ENCODE results near the gene CREG2. TPM values are rescaled to one million over a fixed set of nuclear protein-coding genes. Genes with fewer than 3 reads are reported as not detected.
A peak's percentile ranks its signal among the peaks of the same experiment; 100 is the strongest.

CREG2 gene
- total RNA-seq, 1 donor from 2014 or later: not detected

DNA sequence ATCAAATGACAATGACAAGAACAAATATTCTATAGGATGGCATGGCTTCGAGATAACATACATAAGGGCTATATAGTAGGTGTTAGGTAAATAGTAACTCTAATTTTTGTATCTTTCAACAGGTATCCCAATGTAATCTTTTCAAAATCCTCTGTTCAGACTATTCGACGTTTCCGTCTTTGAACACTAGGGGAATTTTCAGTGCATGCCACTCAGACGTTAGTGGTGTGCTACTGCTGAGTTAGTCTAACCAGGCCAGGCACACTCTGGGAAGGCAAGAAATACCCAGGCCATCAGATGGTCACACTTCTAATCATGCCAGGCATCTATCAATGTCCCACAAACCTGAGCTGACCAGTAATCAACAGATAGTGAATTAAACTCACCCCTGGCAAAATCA is 14.6 kb upstream of the CREG2 start:
- Mint-ChIP-seq H3K9me3 (no peaks in the 10 kb centered on the region), H3K4me1 (ENCODE audit: low read depth) (peaks cover 7% of the 10 kb centered on the region), H3K4me3 (no peak overlapping the region), H3K27me3 (ENCODE audit: insufficient read depth) (peaks cover 9% of the 10 kb centered on the region), H3K27ac (no peak overlapping the region), H3K36me3 (ENCODE audit: low read depth) (no peaks in the 10 kb centered on the region)
- no peak for DNase-seq (ENCODE audit: low spot score)
- intact Hi-C loops (cut with micrococcal nuclease): no loop called here

DNA sequence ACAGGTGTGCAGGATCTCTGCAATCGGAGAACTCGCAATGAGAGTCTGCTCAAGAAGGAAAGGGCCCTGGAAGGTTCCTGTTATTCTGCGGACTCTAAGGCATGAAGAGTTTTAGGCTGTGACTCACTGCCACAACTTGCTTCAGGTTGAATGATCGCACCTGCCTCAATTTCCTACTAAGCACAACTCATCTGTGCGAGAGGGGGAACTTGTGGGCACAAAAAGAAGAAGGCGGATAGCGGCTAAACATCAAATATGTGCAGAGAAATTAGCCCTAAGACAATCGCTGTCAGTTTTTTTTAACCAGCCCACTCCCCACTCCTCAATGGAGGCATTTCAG is 14.0 kb upstream of the CREG2 start:
- DNase-seq (ENCODE audit: low spot score): no peak
- no peak overlapping the region for H3K4me3 Mint-ChIP-seq
- H3K36me3 Mint-ChIP-seq (ENCODE audit: low read depth): no peaks in the 10 kb centered on the region
- H3K27ac Mint-ChIP-seq: no peak overlapping the region
- intact Hi-C loops (cut with micrococcal nuclease): no loop called here
- peaks cover 9% of the 10 kb centered on the region for H3K27me3 Mint-ChIP-seq (ENCODE audit: insufficient read depth)
- no peaks in the 10 kb centered on the region for H3K9me3 Mint-ChIP-seq
- peaks cover 7% of the 10 kb centered on the region for H3K4me1 Mint-ChIP-seq (ENCODE audit: low read depth)

- Mint-ChIP-seq H3K9me3 (no peaks in the 10 kb centered on the region), H3K4me3 (no peak overlapping the region), H3K27me3 (ENCODE audit: insufficient read depth) (peaks cover 11% of the 10 kb centered on the region), H3K27ac (no peak overlapping the region), H3K36me3 (ENCODE audit: low read depth) (no peaks in the 10 kb centered on the region), H3K4me1 (ENCODE audit: low read depth) (peaks cover 7% of the 10 kb centered on the region)
- no peak for DNase-seq (ENCODE audit: low spot score)
- intact Hi-C loops (cut with micrococcal nuclease): no loop called here
Measured at GRCh38 chr2:101400506-101401325, 13.4 kb upstream of the CREG2 start.

GRCh38 chr2:101400048-101400447 is 12.7 kb upstream of the CREG2 start:
- Mint-ChIP-seq H3K9me3 (no peaks in the 10 kb centered on the region), H3K4me1 (ENCODE audit: low read depth) (peaks cover 7% of the 10 kb centered on the region), H3K36me3 (ENCODE audit: low read depth) (no peaks in the 10 kb centered on the region), H3K4me3 (no peak overlapping the region), H3K27ac (no peak overlapping the region), H3K27me3 (ENCODE audit: insufficient read depth) (peaks cover 11% of the 10 kb centered on the region)
- intact Hi-C loops (cut with micrococcal nuclease): no loop called here
- DNase-seq (ENCODE audit: low spot score): no peak

GRCh38 chr2:101399021-101399799 is 11.9 kb upstream of the CREG2 start:
- Mint-ChIP-seq H3K36me3 (ENCODE audit: low read depth) (no peaks in the 10 kb centered on the region), H3K4me3 (no peak overlapping the region), H3K9me3 (no peaks in the 10 kb centered on the region), H3K4me1 (ENCODE audit: low read depth) (peaks cover 7% of the 10 kb centered on the region), H3K27ac (no peak overlapping the region), H3K27me3 (ENCODE audit: insufficient read depth) (peaks cover 15% of the 10 kb centered on the region)
- DNase-seq (ENCODE audit: low spot score): no peak
- intact Hi-C loops (cut with micrococcal nuclease): no loop called here

GRCh38 chr2:101398116-101398821 is 11.0 kb upstream of the CREG2 start:
- Mint-ChIP-seq H3K4me3 (no peak overlapping the region), H3K27me3 (ENCODE audit: insufficient read depth) (peaks cover 15% of the 10 kb centered on the region), H3K4me1 (ENCODE audit: low read depth) (peaks cover 7% of the 10 kb centered on the region), H3K27ac (no peak overlapping the region), H3K9me3 (no peaks in the 10 kb centered on the region), H3K36me3 (ENCODE audit: low read depth) (no peaks in the 10 kb centered on the region)
- intact Hi-C loops (cut with micrococcal nuclease): no loop called here
- no peak for DNase-seq (ENCODE audit: low spot score)

DNA sequence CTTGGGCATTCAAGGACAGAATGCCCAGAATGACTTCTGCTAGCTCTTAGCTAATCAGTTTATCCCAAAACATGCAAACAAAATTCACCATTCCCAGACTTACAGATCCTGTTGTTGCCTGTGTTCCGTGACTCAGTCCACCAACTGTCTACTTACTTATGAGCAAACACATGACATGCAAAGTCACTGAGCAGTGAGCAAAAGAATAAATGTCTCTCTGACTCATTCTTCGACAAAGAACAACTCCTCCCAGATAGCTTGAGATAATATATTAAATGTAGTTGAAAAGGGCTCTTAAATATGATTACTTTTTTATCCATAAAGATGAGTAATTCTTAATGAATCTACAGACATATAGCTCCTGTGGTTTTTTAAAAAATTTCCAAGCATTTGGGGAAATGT is 9.0 kb upstream of the CREG2 start:
- intact Hi-C loops (cut with micrococcal nuclease): no loop called here
- no peak for DNase-seq (ENCODE audit: low spot score)
- peaks cover 15% of the 10 kb centered on the region for H3K27me3 Mint-ChIP-seq (ENCODE audit: insufficient read depth)
- no peaks in the 10 kb centered on the region for H3K9me3 Mint-ChIP-seq
- peaks cover 7% of the 10 kb centered on the region for H3K4me1 Mint-ChIP-seq (ENCODE audit: low read depth)
- H3K27ac Mint-ChIP-seq: no peak overlapping the region
- no peak overlapping the region for H3K4me3 Mint-ChIP-seq
- H3K36me3 Mint-ChIP-seq (ENCODE audit: low read depth): no peaks in the 10 kb centered on the region

DNA sequence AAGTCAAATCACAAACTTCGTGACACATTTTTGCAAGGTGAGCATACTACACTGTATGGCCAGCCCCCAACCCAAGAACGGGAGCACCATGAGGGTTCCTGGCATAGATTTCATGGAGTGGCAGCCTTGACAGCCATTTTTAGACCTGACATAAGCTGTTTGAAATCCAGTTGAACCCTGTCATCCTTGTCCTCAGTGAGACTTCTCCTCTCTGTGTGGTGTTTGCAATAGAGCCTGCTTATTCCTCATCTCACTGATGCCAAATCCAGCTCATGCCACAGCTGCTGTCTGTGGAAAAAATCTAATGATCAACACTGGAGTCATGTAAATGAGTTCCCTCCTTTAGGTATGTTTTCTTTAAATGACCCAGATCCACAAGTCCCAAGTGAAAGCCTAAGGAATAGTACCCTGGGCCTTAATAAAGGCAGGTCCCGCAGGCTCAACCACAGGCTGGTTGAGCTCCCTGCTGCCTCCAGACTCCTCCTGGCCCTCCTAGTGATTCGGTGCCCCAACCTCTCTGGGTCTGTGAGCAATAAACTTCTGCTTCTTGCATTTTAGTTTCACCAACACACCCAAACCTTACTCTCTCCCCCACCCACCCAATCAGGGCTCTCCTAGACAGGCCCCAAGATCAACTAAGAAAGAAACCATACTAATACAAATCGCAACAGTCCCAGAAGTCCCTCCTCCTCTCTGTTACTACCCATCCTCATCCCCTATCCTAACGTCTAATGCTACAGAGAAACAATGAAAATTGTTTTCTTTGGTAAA is 8.4 kb upstream of the CREG2 start:
- H3K4me1 Mint-ChIP-seq (ENCODE audit: low read depth): peaks cover 7% of the 10 kb centered on the region
- H3K36me3 Mint-ChIP-seq (ENCODE audit: low read depth): no peaks in the 10 kb centered on the region
- no peak overlapping the region for H3K4me3 Mint-ChIP-seq
- peaks cover 15% of the 10 kb centered on the region for H3K27me3 Mint-ChIP-seq (ENCODE audit: insufficient read depth)
- no peak overlapping the region for H3K27ac Mint-ChIP-seq
- H3K9me3 Mint-ChIP-seq: no peaks in the 10 kb centered on the region
- intact Hi-C loops (cut with micrococcal nuclease): no loop called here
- DNase-seq (ENCODE audit: low spot score): no peak

- Mint-ChIP-seq H3K27ac (no peak overlapping the region), H3K9me3 (no peaks in the 10 kb centered on the region), H3K36me3 (ENCODE audit: low read depth) (no peaks in the 10 kb centered on the region), H3K4me3 (peak overlapping the region; percentile 45), H3K27me3 (ENCODE audit: insufficient read depth) (peaks cover 57% of the 10 kb centered on the region), H3K4me1 (ENCODE audit: low read depth) (peaks cover 11% of the 10 kb centered on the region)
- DNase-seq (ENCODE audit: low spot score): no peak
- intact Hi-C loops (cut with micrococcal nuclease): loop anchor here (5.0 to 10.0 kb wide), 2 partner anchors 136 to 373 kb away; partner anchors contain the start of gene CNOT11
Measured at GRCh38 chr2:101388232-101388631, 929 bp upstream of the CREG2 start.

- DNase-seq (ENCODE audit: low spot score): no peak
- peak overlapping the region; percentile 64 for H3K4me3 Mint-ChIP-seq
- intact Hi-C loops (cut with micrococcal nuclease): loop anchor here (1.0 to 10.0 kb wide), 4 partner anchors 44 to 372 kb away; partner anchors contain the start of gene CNOT11
- H3K36me3 Mint-ChIP-seq (ENCODE audit: low read depth): no peaks in the 10 kb centered on the region
- H3K27me3 Mint-ChIP-seq (ENCODE audit: insufficient read depth): peaks cover 66% of the 10 kb centered on the region
- peaks cover 11% of the 10 kb centered on the region for H3K4me1 Mint-ChIP-seq (ENCODE audit: low read depth)
- H3K27ac Mint-ChIP-seq: no peak overlapping the region
- H3K9me3 Mint-ChIP-seq: no peaks in the 10 kb centered on the region
Measured at GRCh38 chr2:101386599-101387150, 628 bp downstream of the CREG2 start.

- no peak overlapping the region for H3K4me3 Mint-ChIP-seq
- no peaks in the 10 kb centered on the region for H3K9me3 Mint-ChIP-seq
Measured at GRCh38 chr2:101383016-101383541, 4.2 kb downstream of the CREG2 start.

DNA sequence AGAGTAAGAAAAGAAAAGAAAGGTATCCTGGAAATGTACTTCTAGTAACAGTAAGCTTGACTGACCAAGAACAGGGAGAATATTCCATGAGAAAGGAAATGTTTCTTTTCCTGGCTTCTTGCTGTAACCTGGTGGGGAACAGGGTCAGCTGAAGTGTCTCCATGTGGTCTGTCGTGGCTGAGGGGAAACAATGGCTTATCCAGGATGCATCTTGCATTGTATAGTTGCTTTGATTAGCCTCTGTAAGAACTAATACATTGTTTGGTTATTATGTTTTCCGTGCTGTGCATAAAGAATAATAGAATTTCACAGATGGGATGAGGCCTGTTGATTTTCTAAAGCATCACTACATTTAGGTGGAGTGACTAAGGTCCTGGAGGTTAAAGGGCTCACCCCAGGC is 4.9 kb downstream of the CREG2 start:
- no peak overlapping the region for H3K4me3 Mint-ChIP-seq
- no peaks in the 10 kb centered on the region for H3K36me3 Mint-ChIP-seq (ENCODE audit: low read depth)
- peaks cover 53% of the 10 kb centered on the region for H3K27me3 Mint-ChIP-seq (ENCODE audit: insufficient read depth)
- H3K4me1 Mint-ChIP-seq (ENCODE audit: low read depth): peaks cover 7% of the 10 kb centered on the region
- DNase-seq (ENCODE audit: low spot score): no peak
- H3K27ac Mint-ChIP-seq: no peak overlapping the region
- no peaks in the 10 kb centered on the region for H3K9me3 Mint-ChIP-seq
- intact Hi-C loops (cut with micrococcal nuclease): loop anchor here (10.0 kb wide), 1 partner anchor 368 kb away; no protein-coding TSS in a partner anchor

More at GRCh38 chr2:101383016-101383541, 4.2 kb downstream of the CREG2 start:
- intact Hi-C loops (cut with micrococcal nuclease): loop anchor here (10.0 kb wide), 1 partner anchor 368 kb away; no protein-coding TSS in a partner anchor
- DNase-seq (ENCODE audit: low spot score): no peak
- H3K4me1 Mint-ChIP-seq (ENCODE audit: low read depth): peaks cover 7% of the 10 kb centered on the region
- peaks cover 58% of the 10 kb centered on the region for H3K27me3 Mint-ChIP-seq (ENCODE audit: insufficient read depth)
- no peaks in the 10 kb centered on the region for H3K36me3 Mint-ChIP-seq (ENCODE audit: low read depth)
- H3K27ac Mint-ChIP-seq: no peak overlapping the region
